Globus pallidus (tissue), 1 donor: ENCODE results near the gene ACVRL1.

Source experiments
- DNase-seq: peaks from one replicate; pipeline ENCODE4 v3.0.0-alpha.2; 2015; ENCODE audit warnings: low spot score

Gene ACVRL1

GRCh38 chr12:51898937-51899336 is 8.4 kb upstream of the ACVRL1 start:
- DNase-seq, result no peak

- DNase-seq, result no peak
Observed at GRCh38 chr12:51900323-51900889, 6.9 kb upstream of the ACVRL1 start.

GRCh38 chr12:51901121-51901817 is 6.0 kb upstream of the ACVRL1 start:
- DNase-seq, result no peak

GRCh38 chr12:51901881-51902280 is 5.4 kb upstream of the ACVRL1 start:
- DNase-seq, result no peak

DNA sequence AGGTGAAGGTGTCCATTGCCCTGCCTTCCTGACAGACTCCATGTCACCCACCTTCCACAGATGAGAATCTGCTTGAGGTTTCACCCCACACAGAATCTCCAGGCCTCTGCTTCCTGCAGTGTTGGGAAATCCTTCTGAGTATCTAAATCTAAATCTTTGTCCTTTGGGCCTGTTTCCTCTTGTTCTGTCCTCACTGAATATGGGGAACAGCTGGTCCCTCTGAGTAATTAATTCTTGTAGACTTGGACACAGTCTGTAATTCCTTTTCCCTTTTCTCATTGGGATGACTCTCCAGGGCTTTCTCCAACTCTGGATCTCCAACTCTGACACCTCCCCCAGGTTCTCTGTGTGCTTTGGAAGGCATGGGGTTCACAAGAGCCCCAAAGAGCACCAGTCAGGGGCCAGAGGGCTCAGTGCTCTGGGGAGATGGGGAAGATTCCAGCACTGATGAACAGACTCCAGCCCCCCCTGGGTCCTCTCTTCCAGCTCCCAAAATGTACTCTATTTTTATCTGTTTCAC is 2.3 kb upstream of the ACVRL1 start:
- no peak for DNase-seq

DNA sequence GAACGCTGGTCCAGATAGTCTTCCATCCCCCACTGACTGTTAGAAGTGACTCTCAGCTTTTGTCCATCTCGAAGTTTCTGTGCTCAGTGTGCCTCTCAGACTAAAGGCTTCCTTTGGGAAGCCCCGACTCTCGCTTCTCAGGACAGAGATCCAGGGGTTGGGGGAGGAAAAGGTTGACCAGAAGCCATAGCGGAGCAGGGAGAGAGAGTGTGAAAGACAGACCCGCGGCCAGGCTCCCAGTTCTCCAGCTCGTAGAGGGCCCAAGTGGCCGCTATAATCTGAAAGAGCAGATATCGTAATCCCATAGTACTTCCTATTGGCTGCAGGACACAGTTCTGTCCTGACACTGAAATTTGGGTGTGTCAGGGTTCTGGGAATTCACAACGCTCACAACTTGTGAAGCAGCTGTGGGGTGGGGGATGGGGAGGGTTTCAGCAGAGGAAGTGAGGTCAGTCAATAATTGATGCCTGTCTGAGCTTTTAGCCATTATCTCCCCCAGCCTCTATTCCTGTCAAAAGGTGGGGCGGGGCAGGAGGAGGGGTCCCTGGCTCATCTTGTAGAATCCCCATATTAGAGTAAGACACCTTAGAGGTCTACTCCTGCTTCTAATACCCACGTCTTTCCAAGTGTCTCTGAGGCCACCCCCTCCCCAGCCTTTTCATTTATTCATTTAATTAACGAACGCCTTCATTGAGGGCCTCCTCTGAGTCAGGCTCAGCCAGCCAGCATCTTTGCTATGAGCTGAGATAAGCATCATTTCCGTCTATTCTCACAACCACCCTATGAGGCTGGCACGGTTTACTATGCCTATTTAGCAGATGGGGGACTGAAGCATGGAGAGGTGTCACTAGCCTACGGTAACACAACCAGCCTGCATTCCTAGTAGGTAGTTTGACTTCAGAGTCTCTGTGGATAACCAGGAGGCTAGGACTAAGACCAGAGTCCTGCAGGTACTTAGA is 1.6 kb upstream of the ACVRL1 start:
- no peak for DNase-seq

DNA sequence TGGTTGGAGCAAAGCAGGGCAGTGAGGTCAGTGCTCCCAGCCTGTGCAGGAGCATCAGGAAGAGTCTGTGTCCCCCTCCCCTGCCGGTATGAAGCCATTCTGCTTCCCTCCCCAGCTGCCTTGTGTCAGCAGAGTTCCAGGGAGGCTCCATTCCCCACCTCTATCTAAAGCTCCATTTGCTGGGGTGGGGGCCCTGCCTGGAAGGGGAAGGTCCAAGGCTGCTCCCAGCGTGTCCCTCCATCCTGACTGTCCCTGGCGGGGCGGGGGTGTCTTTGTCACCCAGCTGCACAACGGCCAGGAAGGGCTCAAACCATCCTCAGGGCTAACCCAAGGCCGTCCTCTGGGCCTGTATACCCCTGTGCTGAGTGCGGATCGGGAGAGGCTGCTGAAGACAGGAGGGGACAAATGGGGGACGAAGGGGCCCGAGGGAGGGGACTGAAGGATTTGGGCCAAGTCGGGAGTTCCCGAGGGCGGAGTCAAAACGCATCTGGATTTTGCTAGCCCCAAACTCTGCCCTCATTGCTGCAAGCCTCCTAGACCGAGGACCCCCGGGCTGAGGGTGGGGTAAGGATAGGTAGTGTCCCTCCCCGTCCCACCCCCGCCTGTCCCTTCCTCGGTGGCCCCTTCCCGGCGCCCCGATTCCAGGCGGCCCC is 748 bp upstream of the ACVRL1 start:
- DNase-seq, result no peak

- DNase-seq, result no peak
Observed at GRCh38 chr12:51907856-51908425, 637 bp downstream of the ACVRL1 start.

GRCh38 chr12:51908876-51909592 is 1.7 kb downstream of the ACVRL1 start:
- no peak for DNase-seq

DNA sequence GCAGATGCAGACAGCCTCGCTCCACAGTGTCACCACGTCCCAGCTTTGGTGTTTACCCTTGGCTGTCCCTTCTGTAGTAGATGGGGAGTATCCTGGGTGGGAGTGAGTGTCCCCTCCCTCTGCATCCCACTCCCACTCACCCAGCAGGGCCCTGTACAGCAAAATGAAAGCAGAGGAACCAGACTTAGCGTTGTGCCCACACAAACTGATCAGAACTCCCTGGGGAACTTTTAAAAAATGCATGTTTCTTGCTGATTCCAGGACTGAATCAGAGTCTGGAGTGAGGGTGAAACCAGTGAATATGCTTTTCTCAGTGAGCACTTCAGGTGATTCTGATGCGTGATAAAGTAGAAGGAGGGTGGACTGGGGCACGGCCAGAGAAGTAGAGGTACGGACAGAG is 2.9 kb downstream of the ACVRL1 start:
- DNase-seq, result no peak

DNA sequence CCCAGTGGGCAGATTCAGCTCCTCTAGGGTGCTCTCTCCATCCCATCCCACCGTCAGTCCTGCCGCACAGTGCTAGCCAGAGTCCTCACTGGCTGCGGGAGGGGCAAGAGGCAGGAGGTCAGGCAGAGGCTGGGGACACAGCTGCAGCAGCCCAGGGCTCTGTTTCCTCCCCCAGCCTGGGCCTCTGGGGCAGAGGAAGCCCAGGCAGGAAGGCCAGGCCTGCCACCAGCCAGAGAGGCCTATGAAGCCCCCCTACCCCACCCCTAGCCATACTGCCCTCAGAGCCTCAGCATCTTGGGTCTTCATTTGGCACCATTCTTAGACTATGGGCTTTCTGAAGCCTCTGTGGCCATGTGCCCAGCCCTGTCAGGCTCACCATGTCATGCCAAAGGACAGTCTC is 3.4 kb downstream of the ACVRL1 start:
- DNase-seq, result no peak

- no peak for DNase-seq
Observed at GRCh38 chr12:51911307-51911706, 4.0 kb downstream of the ACVRL1 start.

- DNase-seq, result no peak
Observed at GRCh38 chr12:51911788-51912711, 4.7 kb downstream of the ACVRL1 start.

DNA sequence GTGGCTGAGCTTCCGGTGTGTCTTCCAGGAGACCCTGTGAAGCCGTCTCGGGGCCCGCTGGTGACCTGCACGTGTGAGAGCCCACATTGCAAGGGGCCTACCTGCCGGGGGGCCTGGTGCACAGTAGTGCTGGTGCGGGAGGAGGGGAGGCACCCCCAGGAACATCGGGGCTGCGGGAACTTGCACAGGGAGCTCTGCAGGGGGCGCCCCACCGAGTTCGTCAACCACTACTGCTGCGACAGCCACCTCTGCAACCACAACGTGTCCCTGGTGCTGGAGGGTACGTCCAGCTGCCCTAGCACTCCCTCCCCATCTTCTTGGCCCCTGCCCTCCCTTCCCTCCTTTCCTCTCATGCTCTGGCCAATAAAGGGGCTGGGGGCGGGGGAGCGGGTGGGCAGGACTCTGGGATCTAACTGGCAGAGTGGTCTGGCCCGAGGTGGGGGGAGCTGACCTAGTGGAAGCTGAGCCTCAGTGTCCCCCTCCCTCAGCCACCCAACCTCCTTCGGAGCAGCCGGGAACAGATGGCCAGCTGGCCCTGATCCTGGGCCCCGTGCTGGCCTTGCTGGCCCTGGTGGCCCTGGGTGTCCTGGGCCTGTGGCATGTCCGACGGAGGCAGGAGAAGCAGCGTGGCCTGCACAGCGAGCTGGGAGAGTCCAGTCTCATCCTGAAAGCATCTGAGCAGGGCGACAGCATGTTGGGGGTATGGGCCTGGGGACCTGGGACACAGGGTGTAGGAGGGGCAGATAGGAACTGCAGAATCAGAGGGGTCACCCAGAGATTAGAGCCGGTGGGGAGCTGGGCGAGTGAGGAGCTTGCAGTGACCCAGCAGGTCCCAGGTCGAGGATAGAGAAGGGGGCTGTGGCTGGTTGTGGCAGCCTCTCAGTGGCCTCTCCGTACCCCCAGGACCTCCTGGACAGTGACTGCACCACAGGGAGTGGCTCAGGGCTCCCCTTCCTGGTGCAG is 6.0 kb downstream of the ACVRL1 start:
- no peak for DNase-seq

DNA sequence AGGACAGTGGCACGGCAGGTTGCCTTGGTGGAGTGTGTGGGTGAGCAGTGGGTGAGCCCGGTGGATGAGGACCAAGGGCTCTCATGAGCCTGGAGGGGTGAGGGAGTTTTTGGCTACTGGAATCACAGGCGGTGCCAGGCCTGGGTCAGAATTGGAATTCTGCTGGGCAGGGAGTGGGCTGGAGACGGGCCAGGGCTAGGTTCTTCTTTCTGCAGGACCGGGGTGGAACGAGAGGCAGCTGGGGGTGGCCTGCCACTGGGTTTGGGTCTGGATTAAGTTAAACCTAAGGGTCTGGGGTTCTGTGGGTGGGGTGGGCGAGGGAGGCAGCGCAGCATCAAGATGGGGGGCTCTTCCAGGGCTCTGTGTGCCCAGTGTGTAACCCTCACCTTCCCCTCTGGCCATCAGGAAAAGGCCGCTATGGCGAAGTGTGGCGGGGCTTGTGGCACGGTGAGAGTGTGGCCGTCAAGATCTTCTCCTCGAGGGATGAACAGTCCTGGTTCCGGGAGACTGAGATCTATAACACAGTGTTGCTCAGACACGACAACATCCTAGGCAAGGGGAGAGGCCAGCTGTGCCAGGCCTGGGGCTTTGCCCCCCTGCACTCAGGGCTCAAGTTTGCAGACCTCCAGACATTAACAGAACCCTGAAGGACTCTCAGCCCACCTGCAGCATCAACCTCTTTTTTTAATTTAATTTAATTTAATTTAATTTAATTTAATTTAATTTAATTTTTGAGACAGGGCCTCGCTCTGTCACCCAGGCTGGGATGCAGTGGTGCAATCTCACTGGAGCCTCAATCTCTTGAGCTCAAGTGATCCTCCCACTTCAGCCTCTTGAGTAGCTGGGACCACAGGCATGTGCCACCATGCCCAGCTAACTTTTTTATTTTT is 7.0 kb downstream of the ACVRL1 start:
- no peak for DNase-seq

DNA sequence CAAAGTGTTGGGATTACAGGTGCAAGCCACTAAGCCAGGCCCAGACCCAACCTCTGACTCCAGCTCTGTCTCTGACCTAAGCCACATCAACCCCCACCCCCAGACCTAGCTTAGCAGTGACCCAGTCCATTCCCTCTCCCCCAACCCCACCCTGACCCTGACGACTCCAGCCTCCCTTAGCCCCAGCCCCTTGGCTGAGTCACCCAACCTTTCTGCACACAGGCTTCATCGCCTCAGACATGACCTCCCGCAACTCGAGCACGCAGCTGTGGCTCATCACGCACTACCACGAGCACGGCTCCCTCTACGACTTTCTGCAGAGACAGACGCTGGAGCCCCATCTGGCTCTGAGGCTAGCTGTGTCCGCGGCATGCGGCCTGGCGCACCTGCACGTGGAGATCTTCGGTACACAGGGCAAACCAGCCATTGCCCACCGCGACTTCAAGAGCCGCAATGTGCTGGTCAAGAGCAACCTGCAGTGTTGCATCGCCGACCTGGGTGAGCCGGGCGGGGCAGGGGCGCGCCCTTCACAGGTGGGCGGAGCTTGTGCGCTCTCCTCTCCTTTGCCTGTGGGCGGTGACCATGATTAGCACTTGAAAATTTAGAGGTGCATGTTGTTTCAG is 7.8 kb downstream of the ACVRL1 start:
- no peak for DNase-seq

DNA sequence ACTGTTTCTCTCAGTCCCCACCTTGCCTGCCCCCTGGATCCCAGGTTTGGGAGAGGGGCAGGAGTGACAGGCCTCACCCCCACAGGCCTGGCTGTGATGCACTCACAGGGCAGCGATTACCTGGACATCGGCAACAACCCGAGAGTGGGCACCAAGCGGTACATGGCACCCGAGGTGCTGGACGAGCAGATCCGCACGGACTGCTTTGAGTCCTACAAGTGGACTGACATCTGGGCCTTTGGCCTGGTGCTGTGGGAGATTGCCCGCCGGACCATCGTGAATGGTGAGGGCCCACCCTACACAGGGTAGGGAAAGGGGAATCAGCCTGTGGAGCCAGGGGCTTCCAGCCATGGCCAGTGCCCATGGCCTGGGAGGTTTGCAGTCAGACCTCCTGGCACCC is 8.6 kb downstream of the ACVRL1 start:
- no peak for DNase-seq
